HCT116 (cell line): Measurements from ENCODE around the gene LRFN2.

Experiments used
- CEBPB ChIP-seq: IDR thresholded peaks from 2 replicates; pipeline ENCODE4 v1.6.1; 2012; ENCODE audit warnings: low read depth
- CTCF ChIP-seq, 3 experiments: fragments of 200-600 bp in 1 of 3; sonication (generic) in 1 of 3; IDR thresholded peaks in 2 of 3; conservative IDR thresholded peaks in 1 of 3; 2 replicates each; pipeline ENCODE4 v1.5.1; 2012 to 2017; ENCODE audit warnings: low read depth in 2 of 3, low read length in 2 of 3, antibody characterized with exemption in 1 of 3, borderline replicate concordance in 1 of 3, control low read depth in 1 of 3, mild to moderate bottlenecking in 1 of 3, mixed read lengths in 1 of 3, mixed run types in 1 of 3, moderate library complexity in 1 of 3; ENCODE audit not compliant: insufficient read depth in 1 of 3
- EZH2 ChIP-seq: fragments of 200-600 bp; sonication (generic); IDR thresholded peaks from 2 replicates; pipeline ENCODE4 v1.6.1; 2017; ENCODE audit warnings: antibody characterized with exemption, mixed run types
- EZH2phosphoT487 ChIP-seq: fragments of 200-600 bp; IDR thresholded peaks from 2 replicates; pipeline ENCODE4 v1.6.1; 2018; ENCODE audit warnings: antibody characterized with exemption, borderline replicate concordance
- POLR2A ChIP-seq: IDR thresholded peaks from 2 replicates; pipeline ENCODE4 v1.7.0; 2011; ENCODE audit warnings: borderline replicate concordance; ENCODE audit not compliant: insufficient read depth, insufficient read length; ENCODE audit errors: extremely low read depth
- ZFX ChIP-seq: fragments of 450-650 bp; IDR thresholded peaks from 2 replicates; pipeline ENCODE4 v1.6.1; 2017
- TF ChIP-seq, protein P1 (sequence below): IDR thresholded peaks from 2 replicates; pipeline ENCODE4 v1.6.1; 2012; ENCODE audit warnings: low read depth

GRCh38 chr6:40480678-40481077 lies 106.5 kb downstream of the LRFN2 start:
- TF ChIP-seq EZH2phosphoT487 (no peak), EZH2 (no peak), POLR2A (no peak), CTCF (IDR thresholded peaks at IDR 0.05 in 2 of 3, conservative IDR thresholded peaks at IDR 0.05 in 1 of 3; ENCODE audit: borderline replicate concordance in 1 of 3, insufficient read depth in 1 of 3, low read depth in 2 of 3, low read length in 2 of 3) (no peak), CEBPB (no peak), ZFX (no peak)
- TF ChIP-seq, protein P1, sequence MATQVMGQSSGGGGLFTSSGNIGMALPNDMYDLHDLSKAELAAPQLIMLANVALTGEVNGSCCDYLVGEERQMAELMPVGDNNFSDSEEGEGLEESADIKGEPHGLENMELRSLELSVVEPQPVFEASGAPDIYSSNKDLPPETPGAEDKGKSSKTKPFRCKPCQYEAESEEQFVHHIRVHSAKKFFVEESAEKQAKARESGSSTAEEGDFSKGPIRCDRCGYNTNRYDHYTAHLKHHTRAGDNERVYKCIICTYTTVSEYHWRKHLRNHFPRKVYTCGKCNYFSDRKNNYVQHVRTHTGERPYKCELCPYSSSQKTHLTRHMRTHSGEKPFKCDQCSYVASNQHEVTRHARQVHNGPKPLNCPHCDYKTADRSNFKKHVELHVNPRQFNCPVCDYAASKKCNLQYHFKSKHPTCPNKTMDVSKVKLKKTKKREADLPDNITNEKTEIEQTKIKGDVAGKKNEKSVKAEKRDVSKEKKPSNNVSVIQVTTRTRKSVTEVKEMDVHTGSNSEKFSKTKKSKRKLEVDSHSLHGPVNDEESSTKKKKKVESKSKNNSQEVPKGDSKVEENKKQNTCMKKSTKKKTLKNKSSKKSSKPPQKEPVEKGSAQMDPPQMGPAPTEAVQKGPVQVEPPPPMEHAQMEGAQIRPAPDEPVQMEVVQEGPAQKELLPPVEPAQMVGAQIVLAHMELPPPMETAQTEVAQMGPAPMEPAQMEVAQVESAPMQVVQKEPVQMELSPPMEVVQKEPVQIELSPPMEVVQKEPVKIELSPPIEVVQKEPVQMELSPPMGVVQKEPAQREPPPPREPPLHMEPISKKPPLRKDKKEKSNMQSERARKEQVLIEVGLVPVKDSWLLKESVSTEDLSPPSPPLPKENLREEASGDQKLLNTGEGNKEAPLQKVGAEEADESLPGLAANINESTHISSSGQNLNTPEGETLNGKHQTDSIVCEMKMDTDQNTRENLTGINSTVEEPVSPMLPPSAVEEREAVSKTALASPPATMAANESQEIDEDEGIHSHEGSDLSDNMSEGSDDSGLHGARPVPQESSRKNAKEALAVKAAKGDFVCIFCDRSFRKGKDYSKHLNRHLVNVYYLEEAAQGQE, result no peak
